SK-N-MC (cell line): ENCODE measurements around the gene VPS35L.

ENCODE experiments used
- EZH2 ChIP-seq: fragments of 200-600 bp; sonication (generic); IDR thresholded peaks from one replicate; pipeline ENCODE4 v1.6.1; 2017; ENCODE audit warnings: antibody characterized with exemption
- POLR2AphosphoS5 ChIP-seq: IDR thresholded peaks from 2 replicates; pipeline ENCODE4 v1.6.1; 2012; ENCODE audit warnings: mild to moderate bottlenecking, low read depth, low read length, borderline replicate concordance

- TF ChIP-seq POLR2AphosphoS5, result no peak
- no peak for TF ChIP-seq EZH2
Measured at GRCh38 chr16:19595043-19595767, 39.7 kb downstream of the VPS35L start.
